Large intestine (tissue), 3 donors: ENCODE results near the gene PTPN4. TPM values are rescaled to one million over a fixed set of nuclear protein-coding genes. Genes with fewer than 3 reads are reported as not detected.
A peak's percentile ranks its signal among the peaks of the same experiment; 100 is the strongest.

Source experiments
- DNase-seq, 2 donors: peaks; one replicate each; pipeline versions ENCODE4 v3.0.0 to v3.0.0-alpha.2; 2013
- H3K27ac ChIP-seq: one replicate; pipeline ENCODE4 v1.5.1; 2013; ENCODE audit warnings: low read length
- H3K27me3 ChIP-seq: 2 replicates; pipeline ENCODE4 v1.6.1; 2013; ENCODE audit warnings: low read length; ENCODE audit not compliant: control insufficient read depth, insufficient read depth
- H3K36me3 ChIP-seq: 2 replicates; pipeline ENCODE4 v1.6.1; 2013; ENCODE audit warnings: low read length; ENCODE audit not compliant: control insufficient read depth, insufficient read depth
- H3K4me1 ChIP-seq: one replicate; pipeline ENCODE4 v1.6.1; 2013; ENCODE audit warnings: low read length; ENCODE audit not compliant: control insufficient read depth, insufficient read depth
- H3K4me3 ChIP-seq: one replicate; pipeline ENCODE4 v1.5.1; 2013; ENCODE audit warnings: low read length
- H3K9me3 ChIP-seq: one replicate; pipeline ENCODE4 v1.6.1; 2013; ENCODE audit warnings: mild to moderate bottlenecking, low read depth, low read length, moderate library complexity; ENCODE audit not compliant: control insufficient read depth
- WGBS: methylation state at CpG from one replicate; pipeline ENCODE4 v1.1.5; 2013; ENCODE audit warnings: low lambda C conversion rate; ENCODE audit not compliant: insufficient coverage; 5-methylcytosine and 5-hydroxymethylcytosine counted together
- polyA plus RNA-seq: library from polyadenylated mRNA; unstranded; fragments of 120-200 nt; gene quantifications from one replicate; pipeline ENCODE4 v1.2.1, GENCODE V29; 2013

Gene PTPN4
- polyA plus RNA-seq, 1 donor: 13.3 TPM

- no CpG with 5 or more reads among the region's 4 CpGs for WGBS
- H3K9me3 ChIP-seq: no peaks in the 10 kb centered on the region
- no peak for DNase-seq
- H3K36me3 ChIP-seq: no peaks in the 10 kb centered on the region
- no peaks in the 10 kb centered on the region for H3K4me1 ChIP-seq
- no peak overlapping the region for H3K27ac ChIP-seq
- no peak overlapping the region for H3K4me3 ChIP-seq
- peaks cover 6% of the 10 kb centered on the region for H3K27me3 ChIP-seq
Measured at GRCh38 chr2:119748135-119748534, 11.6 kb upstream of the PTPN4 start.

GRCh38 chr2:119749477-119750012 lies 10.2 kb upstream of the PTPN4 start:
- H3K9me3 ChIP-seq: no peaks in the 10 kb centered on the region
- no peak overlapping the region for H3K4me3 ChIP-seq
- no peaks in the 10 kb centered on the region for H3K4me1 ChIP-seq
- no peak overlapping the region for H3K27ac ChIP-seq
- DNase-seq: no peak
- WGBS: no CpG with 5 or more reads among the region's 1 CpG
- no peaks in the 10 kb centered on the region for H3K36me3 ChIP-seq
- peaks cover 6% of the 10 kb centered on the region for H3K27me3 ChIP-seq

- H3K4me1 ChIP-seq: no peaks in the 10 kb centered on the region
- H3K36me3 ChIP-seq: no peaks in the 10 kb centered on the region
- WGBS: 80% methylated on average over 1 of the region's 2 CpGs
- no peak for DNase-seq
- no peak overlapping the region for H3K4me3 ChIP-seq
- no peaks in the 10 kb centered on the region for H3K9me3 ChIP-seq
- H3K27me3 ChIP-seq: peaks cover 6% of the 10 kb centered on the region
- H3K27ac ChIP-seq: no peak overlapping the region
Measured at GRCh38 chr2:119751706-119752105, 8.0 kb upstream of the PTPN4 start.

GRCh38 chr2:119753041-119753929 lies 6.4 kb upstream of the PTPN4 start:
- Histone ChIP-seq H3K9me3 (no peaks in the 10 kb centered on the region), H3K27ac (no peak overlapping the region), H3K4me3 (no peak overlapping the region), H3K27me3 (no peaks in the 10 kb centered on the region), H3K4me1 (no peaks in the 10 kb centered on the region), H3K36me3 (no peaks in the 10 kb centered on the region)
- WGBS: no CpG with 5 or more reads among the region's 7 CpGs
- peak; percentile 23 to 41 for DNase-seq

- no peaks in the 10 kb centered on the region for H3K27me3 ChIP-seq
- H3K9me3 ChIP-seq: no peaks in the 10 kb centered on the region
- H3K4me1 ChIP-seq: no peaks in the 10 kb centered on the region
- no CpG with 5 or more reads among the region's 1 CpG for WGBS
- H3K27ac ChIP-seq: no peak overlapping the region
- no peaks in the 10 kb centered on the region for H3K36me3 ChIP-seq
- no peak for DNase-seq
- no peak overlapping the region for H3K4me3 ChIP-seq
Measured at GRCh38 chr2:119753930-119754321, 5.8 kb upstream of the PTPN4 start.

- DNase-seq: no peak
- Histone ChIP-seq H3K4me1 (no peaks in the 10 kb centered on the region), H3K27me3 (no peaks in the 10 kb centered on the region), H3K36me3 (no peaks in the 10 kb centered on the region), H3K4me3 (no peak overlapping the region), H3K27ac (no peak overlapping the region), H3K9me3 (no peaks in the 10 kb centered on the region)
- WGBS: 71% methylated on average over 1 of the region's 1 CpG
Measured at GRCh38 chr2:119755906-119756305, 3.8 kb upstream of the PTPN4 start.

GRCh38 chr2:119756837-119757236 lies 2.9 kb upstream of the PTPN4 start:
- DNase-seq: peak in 1 of 2 donors; percentile 18
- 54% methylated on average over 2 of the region's 5 CpGs for WGBS
- Histone ChIP-seq H3K4me3 (no peak overlapping the region), H3K4me1 (no peaks in the 10 kb centered on the region), H3K36me3 (no peaks in the 10 kb centered on the region), H3K27ac (no peak overlapping the region), H3K27me3 (no peaks in the 10 kb centered on the region), H3K9me3 (no peaks in the 10 kb centered on the region)

- Histone ChIP-seq H3K27me3 (no peaks in the 10 kb centered on the region), H3K9me3 (no peaks in the 10 kb centered on the region), H3K27ac (peak overlapping the region; percentile 93), H3K4me3 (peak overlapping the region; percentile 96), H3K36me3 (no peaks in the 10 kb centered on the region), H3K4me1 (no peaks in the 10 kb centered on the region)
- 74% methylated on average over 3 of the region's 13 CpGs for WGBS
- DNase-seq: no peak
Measured at GRCh38 chr2:119758881-119759450, 756 bp upstream of the PTPN4 start.

- H3K27me3 ChIP-seq: no peaks in the 10 kb centered on the region
- H3K4me1 ChIP-seq: no peaks in the 10 kb centered on the region
- H3K36me3 ChIP-seq: no peaks in the 10 kb centered on the region
- H3K4me3 ChIP-seq: peak overlapping the region; percentile 96
- no peaks in the 10 kb centered on the region for H3K9me3 ChIP-seq
- peak in 1 of 2 donors; percentile 16 for DNase-seq
- H3K27ac ChIP-seq: peak overlapping the region; percentile 93
- no CpG with 5 or more reads among the region's 37 CpGs for WGBS
Measured at GRCh38 chr2:119760237-119760955, 674 bp downstream of the PTPN4 start.

- Histone ChIP-seq H3K27ac (peak overlapping the region; percentile 93), H3K4me1 (no peaks in the 10 kb centered on the region), H3K4me3 (peak overlapping the region; percentile 96), H3K36me3 (no peaks in the 10 kb centered on the region), H3K9me3 (no peaks in the 10 kb centered on the region), H3K27me3 (no peaks in the 10 kb centered on the region)
- peak in 1 of 2 donors; percentile 56 for DNase-seq
- WGBS: 0% methylated on average over 1 of the region's 4 CpGs
Measured at GRCh38 chr2:119760956-119761275, 1.2 kb downstream of the PTPN4 start.
